Neural progenitor cell (in vitro differentiated cells): ENCODE measurements around the gene PRRC2A. TPM values are rescaled to one million over a fixed set of nuclear protein-coding genes. Genes with fewer than 3 reads are reported as not detected.
A peak's percentile ranks its signal among the peaks of the same experiment; 100 is the strongest.

Experiments used
- DNase-seq: peaks from one replicate; pipeline ENCODE4 v3.0.0-alpha.2; 2016; ENCODE audit warnings: low spot score
- H2AFZ ChIP-seq: fragments of 200-600 bp; sonication (generic); replicated peaks from 2 replicates; pipeline ENCODE4 v1.6.1; 2016; ENCODE audit warnings: antibody characterized with exemption
- H3F3A ChIP-seq: fragments of 200-600 bp; sonication (generic); 2 replicates; pipeline ENCODE4 v1.6.1; 2016; ENCODE audit warnings: antibody characterized with exemption, low read depth
- H3K27ac ChIP-seq: fragments of 200-600 bp; sonication (generic); 2 replicates; pipeline ENCODE4 v1.5.1; 2016; ENCODE audit warnings: mild to moderate bottlenecking
- H3K27me3 ChIP-seq: fragments of 200-600 bp; sonication (generic); 2 replicates; pipeline ENCODE4 v1.6.1; 2016; ENCODE audit warnings: mild to moderate bottlenecking, moderate library complexity
- H3K36me3 ChIP-seq: fragments of 200-600 bp; sonication (generic); 2 replicates; pipeline ENCODE4 v1.5.1; 2016
- H3K4me1 ChIP-seq: fragments of 200-600 bp; sonication (generic); 2 replicates; pipeline ENCODE4 v1.6.1; 2016; ENCODE audit warnings: mixed run types
- H3K4me2 ChIP-seq: fragments of 200-600 bp; sonication (generic); 2 replicates; pipeline ENCODE4 v1.6.1; 2016
- H3K4me3 ChIP-seq: fragments of 200-600 bp; sonication (generic); 2 replicates; pipeline ENCODE4 v1.5.1; 2016
- H3K79me2 ChIP-seq: fragments of 200-600 bp; sonication (generic); 2 replicates; pipeline ENCODE4 v1.6.1; 2016; ENCODE audit warnings: low read depth
- H3K9ac ChIP-seq: fragments of 200-600 bp; sonication (generic); 2 replicates; pipeline ENCODE4 v1.6.1; 2016
- H3K9me3 ChIP-seq: fragments of 200-600 bp; sonication (generic); 2 replicates; pipeline ENCODE4 v1.5.1; 2016; ENCODE audit warnings: low read depth
- H4K20me1 ChIP-seq: fragments of 200-600 bp; sonication (generic); 2 replicates; pipeline ENCODE4 v1.6.1; 2016; ENCODE audit warnings: low read depth
- H3K27ac Mint-ChIP-seq: 3 replicates; pipeline ENCODE4 v1.8.0; 2021; ENCODE audit warnings: mixed read lengths
- H3K27me3 Mint-ChIP-seq: 2 replicates; pipeline ENCODE4 v1.8.0; 2022; ENCODE audit warnings: low read depth, mild to moderate bottlenecking, inconsistent platforms, moderate library complexity, mixed read lengths; ENCODE audit not compliant: insufficient read depth
- H3K36me3 Mint-ChIP-seq: 3 replicates; pipeline ENCODE4 v1.8.0; 2021; ENCODE audit warnings: mixed read lengths
- H3K4me1 Mint-ChIP-seq: 3 replicates; pipeline ENCODE4 v1.8.0; 2021; ENCODE audit warnings: mixed read lengths
- H3K4me3 Mint-ChIP-seq: 3 replicates; pipeline ENCODE4 v1.8.0; 2021; ENCODE audit warnings: mild to moderate bottlenecking, moderate library complexity, mixed read lengths
- H3K9me3 Mint-ChIP-seq: 3 replicates; pipeline ENCODE4 v1.8.0; 2020; ENCODE audit warnings: mixed read lengths
- CTCF ChIP-seq: fragments of 200-600 bp; sonication (generic); IDR thresholded peaks from 2 replicates; pipeline ENCODE4 v1.5.1; 2017; ENCODE audit warnings: antibody characterized with exemption, mild to moderate bottlenecking
- EZH2 ChIP-seq: fragments of 200-600 bp; sonication (generic); IDR thresholded peaks from 2 replicates; pipeline ENCODE4 v1.6.1; 2017; ENCODE audit warnings: antibody characterized with exemption, mild to moderate bottlenecking, moderate library complexity
- EZH2phosphoT487 ChIP-seq: fragments of 200-600 bp; sonication (generic); IDR thresholded peaks from 2 replicates; pipeline ENCODE4 v1.6.1; 2017; ENCODE audit warnings: antibody characterized with exemption
- total RNA-seq: library from RNA; depleted of rRNA; stranded (reverse); fragments of >200 nt; gene quantifications from 2 replicates; pipeline ENCODE4 v1.2.3, GENCODE V29; 2015; ENCODE audit warnings: low replicate concordance

Gene PRRC2A
- total RNA-seq, 1 donor from 2014 or later, result 55.5 TPM

DNA sequence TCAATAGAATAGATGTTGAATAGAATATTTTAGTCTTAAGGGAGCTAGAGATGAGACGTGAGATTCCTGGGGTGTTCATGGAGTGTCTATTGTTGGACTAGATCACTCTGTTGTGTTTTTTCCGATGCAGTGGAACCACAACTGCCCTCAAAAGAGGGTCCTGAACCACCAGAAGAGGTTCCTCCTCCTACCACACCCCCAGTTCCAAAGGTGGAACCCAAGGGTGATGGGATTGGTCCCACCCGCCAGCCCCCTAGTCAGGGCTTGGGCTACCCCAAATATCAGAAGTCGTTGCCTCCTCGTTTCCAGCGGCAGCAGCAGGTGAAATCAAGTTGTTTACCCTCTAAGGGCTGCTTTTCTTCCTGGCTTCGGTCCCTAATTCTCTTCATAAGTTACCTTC is 8.5 kb downstream of the PRRC2A start:
- H3K27me3 ChIP-seq, result no peaks in the 10 kb centered on the region
- H3K4me2 ChIP-seq, result no peak overlapping the region
- peaks cover 31% of the 10 kb centered on the region for H3K36me3 ChIP-seq
- Mint-ChIP-seq H3K27me3 (peaks cover 13% of the 10 kb centered on the region), H3K36me3 (peaks cover 64% of the 10 kb centered on the region), H3K4me1 (peaks cover 2% of the 10 kb centered on the region), H3K27ac (no peak overlapping the region), H3K4me3 (no peak overlapping the region), H3K9me3 (no peaks in the 10 kb centered on the region)
- peaks cover 62% of the 10 kb centered on the region for H3F3A ChIP-seq
- H3K4me3 ChIP-seq, result no peak overlapping the region
- no peak overlapping the region for H2AFZ ChIP-seq
- H3K27ac ChIP-seq, result no peak overlapping the region
- no peak for DNase-seq
- peaks cover 89% of the 10 kb centered on the region for H4K20me1 ChIP-seq
- H3K79me2 ChIP-seq, result peaks cover 80% of the 10 kb centered on the region
- TF ChIP-seq CTCF, result no peak
- no peak for TF ChIP-seq EZH2
- no peak for TF ChIP-seq EZH2phosphoT487
- H3K9me3 ChIP-seq, result no peaks in the 10 kb centered on the region
- no peak overlapping the region for H3K9ac ChIP-seq
- no peaks in the 10 kb centered on the region for H3K4me1 ChIP-seq

DNA sequence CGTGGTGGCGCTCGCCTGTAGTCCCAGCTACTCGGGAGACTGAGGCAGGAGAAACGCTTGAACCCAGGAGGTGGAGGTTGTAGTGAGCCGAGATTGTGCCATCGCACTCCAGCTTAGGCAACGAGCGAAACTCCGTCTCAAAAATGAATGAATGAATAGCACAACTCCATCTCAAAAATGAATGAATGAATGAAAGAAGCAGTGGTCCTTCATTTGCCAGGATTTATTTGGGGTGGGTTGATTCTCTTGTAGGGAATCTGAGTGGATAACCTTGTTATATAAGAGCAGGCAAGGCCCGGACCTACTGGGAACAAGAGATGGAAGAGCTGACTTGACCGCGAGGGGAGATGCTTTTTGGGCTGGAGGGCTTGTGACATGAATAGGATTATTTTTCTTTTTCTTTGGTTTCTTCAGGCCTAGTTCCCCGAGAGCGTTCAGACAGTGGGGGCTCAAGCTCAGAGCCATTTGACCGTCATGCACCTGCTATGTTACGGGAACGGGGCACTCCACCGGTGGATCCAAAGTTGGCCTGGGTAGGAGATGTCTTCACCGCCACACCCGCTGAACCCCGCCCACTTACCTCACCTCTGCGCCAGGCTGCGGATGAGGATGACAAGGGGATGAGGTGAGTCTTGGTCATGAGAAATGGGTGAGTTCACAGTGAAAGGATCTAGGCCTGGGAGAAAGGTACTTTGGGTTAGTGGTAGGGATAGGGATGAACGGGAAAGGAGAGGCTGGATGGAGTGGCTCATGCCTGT is 9.8 kb downstream of the PRRC2A start:
- H3K4me3 ChIP-seq, result no peak overlapping the region
- Mint-ChIP-seq H3K27ac (no peak overlapping the region), H3K4me3 (no peak overlapping the region), H3K36me3 (peaks cover 61% of the 10 kb centered on the region), H3K27me3 (peaks cover 13% of the 10 kb centered on the region), H3K4me1 (peaks cover 2% of the 10 kb centered on the region), H3K9me3 (no peaks in the 10 kb centered on the region)
- TF ChIP-seq EZH2phosphoT487 (no peak), EZH2 (no peak), CTCF (no peak)
- peaks cover 92% of the 10 kb centered on the region for H4K20me1 ChIP-seq
- H2AFZ ChIP-seq, result no peak overlapping the region
- peaks cover 29% of the 10 kb centered on the region for H3K36me3 ChIP-seq
- no peak for DNase-seq
- H3K79me2 ChIP-seq, result peaks cover 70% of the 10 kb centered on the region
- H3K4me2 ChIP-seq, result no peak overlapping the region
- H3K9ac ChIP-seq, result no peak overlapping the region
- no peaks in the 10 kb centered on the region for H3K27me3 ChIP-seq
- H3F3A ChIP-seq, result peaks cover 70% of the 10 kb centered on the region
- H3K27ac ChIP-seq, result no peak overlapping the region
- H3K9me3 ChIP-seq, result no peaks in the 10 kb centered on the region
- H3K4me1 ChIP-seq, result no peaks in the 10 kb centered on the region

DNA sequence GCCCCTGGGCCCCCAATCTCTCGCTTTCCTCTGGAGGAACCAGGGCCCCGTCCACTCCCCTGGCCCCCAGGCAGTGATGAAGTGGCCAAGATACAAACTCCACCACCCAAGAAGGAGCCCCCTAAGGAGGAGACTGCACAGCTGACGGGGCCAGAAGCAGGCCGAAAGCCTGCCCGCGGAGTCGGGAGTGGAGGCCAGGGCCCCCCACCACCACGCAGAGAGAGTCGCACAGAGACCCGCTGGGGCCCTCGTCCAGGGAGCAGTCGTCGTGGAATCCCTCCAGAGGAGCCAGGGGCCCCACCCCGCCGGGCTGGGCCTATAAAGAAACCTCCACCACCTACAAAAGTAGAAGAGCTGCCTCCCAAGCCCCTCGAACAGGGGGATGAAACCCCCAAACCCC is 10.7 kb downstream of the PRRC2A start:
- H3K36me3 Mint-ChIP-seq, result peaks cover 58% of the 10 kb centered on the region
- no peak overlapping the region for H3K4me2 ChIP-seq
- TF ChIP-seq EZH2phosphoT487, result no peak
- H3K4me3 ChIP-seq, result no peak overlapping the region
- no peak overlapping the region for H3K4me3 Mint-ChIP-seq
- peaks cover 69% of the 10 kb centered on the region for H3F3A ChIP-seq
- H3K9ac ChIP-seq, result no peak overlapping the region
- H3K27me3 ChIP-seq, result no peaks in the 10 kb centered on the region
- no peak overlapping the region for H3K27ac ChIP-seq
- DNase-seq, result no peak
- H2AFZ ChIP-seq, result no peak overlapping the region
- H3K9me3 ChIP-seq, result no peaks in the 10 kb centered on the region
- H3K27ac Mint-ChIP-seq, result no peak overlapping the region
- peaks cover 2% of the 10 kb centered on the region for H3K4me1 Mint-ChIP-seq
- H3K79me2 ChIP-seq, result peaks cover 61% of the 10 kb centered on the region
- no peaks in the 10 kb centered on the region for H3K4me1 ChIP-seq
- H3K9me3 Mint-ChIP-seq, result no peaks in the 10 kb centered on the region
- H4K20me1 ChIP-seq, result peaks cover 90% of the 10 kb centered on the region
- peaks cover 8% of the 10 kb centered on the region for H3K27me3 Mint-ChIP-seq
- H3K36me3 ChIP-seq, result peaks cover 23% of the 10 kb centered on the region

DNA sequence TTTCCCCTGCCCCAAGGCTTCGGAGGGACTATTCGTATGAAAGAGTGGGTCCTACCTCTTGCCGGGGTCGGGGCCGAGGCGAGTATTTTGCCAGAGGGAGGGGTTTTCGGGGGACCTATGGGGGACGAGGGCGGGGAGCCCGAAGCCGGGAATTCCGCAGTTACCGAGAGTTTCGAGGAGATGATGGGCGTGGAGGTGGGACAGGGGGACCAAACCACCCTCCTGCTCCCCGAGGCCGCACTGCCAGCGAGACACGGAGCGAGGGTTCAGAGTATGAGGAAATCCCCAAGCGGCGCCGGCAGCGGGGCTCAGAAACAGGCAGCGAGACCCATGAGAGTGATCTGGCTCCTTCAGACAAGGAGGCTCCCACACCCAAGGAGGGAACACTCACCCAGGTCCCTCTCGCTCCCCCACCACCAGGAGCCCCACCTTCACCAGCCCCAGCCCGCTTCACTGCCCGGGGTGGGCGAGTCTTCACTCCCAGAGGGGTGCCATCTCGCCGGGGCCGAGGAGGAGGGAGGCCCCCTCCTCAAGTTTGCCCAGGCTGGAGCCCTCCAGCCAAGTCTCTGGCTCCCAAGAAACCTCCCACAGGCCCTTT is 11.3 kb downstream of the PRRC2A start:
- H3K9me3 Mint-ChIP-seq, result no peaks in the 10 kb centered on the region
- peaks cover 8% of the 10 kb centered on the region for H3K27me3 Mint-ChIP-seq
- Histone ChIP-seq H3K9me3 (no peaks in the 10 kb centered on the region), H3K79me2 (peaks cover 56% of the 10 kb centered on the region), H3K9ac (peak overlapping the region; percentile 1), H3F3A (peaks cover 69% of the 10 kb centered on the region), H4K20me1 (peaks cover 89% of the 10 kb centered on the region), H2AFZ (no peak overlapping the region), H3K27ac (peak overlapping the region; percentile 77), H3K36me3 (peaks cover 17% of the 10 kb centered on the region), H3K27me3 (no peaks in the 10 kb centered on the region), H3K4me3 (no peak overlapping the region), H3K4me1 (no peaks in the 10 kb centered on the region), H3K4me2 (no peak overlapping the region)
- peaks cover 2% of the 10 kb centered on the region for H3K4me1 Mint-ChIP-seq
- DNase-seq, result no peak
- TF ChIP-seq EZH2phosphoT487 (no peak), EZH2 (no peak), CTCF (no peak)
- peaks cover 57% of the 10 kb centered on the region for H3K36me3 Mint-ChIP-seq
- no peak overlapping the region for H3K27ac Mint-ChIP-seq
- no peak overlapping the region for H3K4me3 Mint-ChIP-seq
